H1 (cell line): Measurements from ENCODE around the gene NFASC.

ENCODE experiments used
- BCL11A ChIP-seq, 2 experiments: IDR thresholded peaks; one replicate each; pipeline ENCODE4 v1.6.1; 2011; ENCODE audit warnings: low read depth in 2 of 2, low read length in 2 of 2, mild to moderate bottlenecking in 2 of 2
- CHD1 ChIP-seq: IDR thresholded peaks from 2 replicates; pipeline ENCODE4 v1.6.1; 2012; ENCODE audit warnings: low read depth, low read length, improper control_type of control experiment
- CREB1 ChIP-seq: IDR thresholded peaks from 2 replicates; pipeline ENCODE4 v1.6.1; 2012; ENCODE audit warnings: inconsistent platforms
- EZH2 ChIP-seq: fragments of 200-600 bp; sonication (generic); IDR thresholded peaks from 2 replicates; pipeline ENCODE4 v1.7.1; 2012; ENCODE audit warnings: low read depth, mild to moderate bottlenecking, moderate library complexity, low read length, inconsistent platforms; ENCODE audit not compliant: severe bottlenecking
- POLR2AphosphoS5 ChIP-seq: IDR thresholded peaks from 2 replicates; pipeline ENCODE4 v1.6.1; 2011; ENCODE audit warnings: low read depth, low read length
- TBP ChIP-seq: IDR thresholded peaks from 2 replicates; pipeline ENCODE4 v1.6.1; 2011; ENCODE audit warnings: low read depth, low read length, improper control_type of control experiment
- TF ChIP-seq, protein P1 (sequence below), 3 experiments: IDR thresholded peaks; 1 replicate in 2 of 3; 2 replicates in 1 of 3; pipeline versions ENCODE4 v1.5.1 to v1.6.1; 2011; ENCODE audit warnings: low read length in 3 of 3, mild to moderate bottlenecking in 3 of 3, inconsistent platforms in 2 of 3, low read depth in 1 of 3, moderate library complexity in 1 of 3; ENCODE audit not compliant: insufficient read depth in 1 of 3; ENCODE audit errors: control extremely low read depth in 1 of 3

DNA sequence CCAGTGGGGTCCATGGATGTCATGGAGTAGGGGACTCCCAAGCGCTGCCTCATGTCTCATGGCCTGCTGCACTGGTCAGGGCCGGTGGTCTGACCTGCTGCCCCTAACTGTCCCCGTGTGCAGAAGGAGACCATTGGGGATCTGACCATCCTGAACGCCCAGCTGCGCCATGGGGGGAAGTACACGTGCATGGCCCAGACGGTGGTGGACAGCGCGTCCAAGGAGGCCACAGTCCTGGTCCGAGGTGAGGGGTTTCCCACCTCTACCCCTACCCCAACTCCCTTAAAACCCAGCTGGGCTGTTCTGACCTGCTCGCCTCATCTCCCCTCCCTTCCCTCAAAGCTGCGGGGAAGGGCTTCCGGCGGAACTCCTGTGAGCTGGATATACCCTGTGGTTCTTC lies 195.0 kb downstream of the NFASC start:
- TF ChIP-seq BCL11A (IDR thresholded peaks at IDR 0.05; ENCODE audit: low read depth in 2 of 2, low read length in 2 of 2): no peak
- no peak for TF ChIP-seq EZH2
- TF ChIP-seq, protein P1, sequence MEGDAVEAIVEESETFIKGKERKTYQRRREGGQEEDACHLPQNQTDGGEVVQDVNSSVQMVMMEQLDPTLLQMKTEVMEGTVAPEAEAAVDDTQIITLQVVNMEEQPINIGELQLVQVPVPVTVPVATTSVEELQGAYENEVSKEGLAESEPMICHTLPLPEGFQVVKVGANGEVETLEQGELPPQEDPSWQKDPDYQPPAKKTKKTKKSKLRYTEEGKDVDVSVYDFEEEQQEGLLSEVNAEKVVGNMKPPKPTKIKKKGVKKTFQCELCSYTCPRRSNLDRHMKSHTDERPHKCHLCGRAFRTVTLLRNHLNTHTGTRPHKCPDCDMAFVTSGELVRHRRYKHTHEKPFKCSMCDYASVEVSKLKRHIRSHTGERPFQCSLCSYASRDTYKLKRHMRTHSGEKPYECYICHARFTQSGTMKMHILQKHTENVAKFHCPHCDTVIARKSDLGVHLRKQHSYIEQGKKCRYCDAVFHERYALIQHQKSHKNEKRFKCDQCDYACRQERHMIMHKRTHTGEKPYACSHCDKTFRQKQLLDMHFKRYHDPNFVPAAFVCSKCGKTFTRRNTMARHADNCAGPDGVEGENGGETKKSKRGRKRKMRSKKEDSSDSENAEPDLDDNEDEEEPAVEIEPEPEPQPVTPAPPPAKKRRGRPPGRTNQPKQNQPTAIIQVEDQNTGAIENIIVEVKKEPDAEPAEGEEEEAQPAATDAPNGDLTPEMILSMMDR (IDR thresholded peaks at IDR 0.05; ENCODE audit: control extremely low read depth in 1 of 3, insufficient read depth in 1 of 3, low read depth in 1 of 3, low read length in 3 of 3): no peak
- TF ChIP-seq CHD1: no peak
- no peak for TF ChIP-seq CREB1
- TF ChIP-seq POLR2AphosphoS5: no peak
- TF ChIP-seq TBP: no peak
